Right lung (tissue), 5 donors: Measurements from ENCODE around the gene F7. TPM values are rescaled to one million over a fixed set of nuclear protein-coding genes. Genes with fewer than 3 reads are reported as not detected.
A peak's percentile ranks its signal among the peaks of the same experiment; 100 is the strongest.

ENCODE experiments used
- DNase-seq, 2 donors: peaks; one replicate each; pipeline ENCODE4 v3.0.0-alpha.2; 2013
- polyA plus RNA-seq, 5 donors: library from polyadenylated mRNA; unstranded; fragments of 120-200 nt; gene quantifications; one replicate each; pipeline versions ENCODE4 v1.2.1 to v1.2.3, GENCODE V29; 2013; ENCODE audit warnings: inconsistent platforms in 1 of 5, low replicate concordance in 1 of 5; ENCODE audit not compliant: insufficient read length in 5 of 5, insufficient read depth in 1 of 5

The F7 gene
- polyA plus RNA-seq, 5 donors, result 0.40 to 1.5 (median 0.89) TPM

DNA sequence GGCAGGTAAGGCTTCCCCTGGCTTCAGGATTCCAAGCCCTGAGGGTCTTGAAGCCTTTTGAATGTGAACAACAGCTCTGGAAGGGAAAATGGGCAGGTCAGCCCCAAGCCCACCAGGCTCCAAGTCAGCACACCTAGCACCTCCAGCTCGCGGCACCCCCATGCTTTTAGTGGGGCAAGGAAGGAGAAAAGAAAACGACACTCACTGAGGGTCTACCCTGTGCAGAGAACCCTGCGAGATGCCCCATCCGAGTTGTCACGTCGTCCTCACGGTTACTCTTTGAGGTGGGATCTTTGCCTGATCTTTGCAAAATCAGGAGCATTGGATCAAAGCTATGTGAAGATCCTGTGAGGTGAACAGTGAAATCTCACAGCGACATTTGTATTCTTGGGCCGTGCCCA, 11.3 kb downstream of the F7 start:
- no peak for DNase-seq

DNA sequence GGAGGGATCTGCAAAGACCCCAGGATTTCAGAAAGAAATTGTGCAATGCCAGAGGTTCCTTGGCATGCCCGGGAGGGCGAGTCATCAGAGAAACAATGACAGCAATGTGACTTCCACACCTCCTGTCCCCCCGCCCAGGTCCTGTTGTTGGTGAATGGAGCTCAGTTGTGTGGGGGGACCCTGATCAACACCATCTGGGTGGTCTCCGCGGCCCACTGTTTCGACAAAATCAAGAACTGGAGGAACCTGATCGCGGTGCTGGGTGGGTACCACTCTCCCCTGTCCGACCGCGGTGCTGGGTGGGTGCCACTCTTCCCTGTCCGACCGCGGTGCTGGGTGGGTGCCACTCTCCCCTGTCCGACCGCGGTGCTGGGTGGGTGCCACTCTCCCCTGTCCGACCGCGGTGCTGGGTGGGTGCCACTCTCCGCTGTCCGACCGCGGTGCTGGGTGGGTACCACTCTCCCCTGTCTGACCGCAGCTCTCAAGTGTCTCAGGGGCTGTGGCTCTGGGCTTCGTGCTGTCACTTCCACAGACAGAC, 11.8 kb downstream of the F7 start:
- no peak for DNase-seq

DNA sequence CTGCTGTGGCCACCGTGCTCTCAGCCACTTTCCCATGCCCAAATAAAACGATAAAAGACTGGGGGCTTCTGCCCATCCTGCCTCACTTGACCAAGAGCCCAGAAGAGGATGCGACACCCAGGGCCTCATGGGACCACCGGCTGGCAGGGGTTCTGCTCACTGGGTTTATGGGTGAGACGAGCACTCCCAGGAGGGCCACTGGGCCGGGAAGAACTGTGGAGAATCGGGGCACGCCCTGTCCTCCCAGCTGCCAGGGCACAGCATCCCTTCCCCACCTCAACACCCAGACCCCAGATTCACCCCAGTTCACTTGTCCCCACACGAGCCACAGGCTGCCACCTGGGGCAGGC, 12.3 kb downstream of the F7 start:
- DNase-seq, result no peak

DNA sequence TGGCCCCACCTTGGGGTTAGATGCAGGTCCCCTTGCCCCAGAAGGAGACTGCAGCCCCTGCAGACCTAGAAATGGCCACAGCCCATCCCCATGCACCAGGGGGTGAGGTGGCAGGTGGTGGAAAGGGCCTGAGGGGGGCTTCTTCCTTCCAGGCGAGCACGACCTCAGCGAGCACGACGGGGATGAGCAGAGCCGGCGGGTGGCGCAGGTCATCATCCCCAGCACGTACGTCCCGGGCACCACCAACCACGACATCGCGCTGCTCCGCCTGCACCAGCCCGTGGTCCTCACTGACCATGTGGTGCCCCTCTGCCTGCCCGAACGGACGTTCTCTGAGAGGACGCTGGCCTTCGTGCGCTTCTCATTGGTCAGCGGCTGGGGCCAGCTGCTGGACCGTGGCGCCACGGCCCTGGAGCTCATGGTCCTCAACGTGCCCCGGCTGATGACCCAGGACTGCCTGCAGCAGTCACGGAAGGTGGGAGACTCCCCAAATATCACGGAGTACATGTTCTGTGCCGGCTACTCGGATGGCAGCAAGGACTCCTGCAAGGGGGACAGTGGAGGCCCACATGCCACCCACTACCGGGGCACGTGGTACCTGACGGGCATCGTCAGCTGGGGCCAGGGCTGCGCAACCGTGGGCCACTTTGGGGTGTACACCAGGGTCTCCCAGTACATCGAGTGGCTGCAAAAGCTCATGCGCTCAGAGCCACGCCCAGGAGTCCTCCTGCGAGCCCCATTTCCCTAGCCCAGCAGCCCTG, 12.8 kb downstream of the F7 start:
- DNase-seq, result no peak

DNA sequence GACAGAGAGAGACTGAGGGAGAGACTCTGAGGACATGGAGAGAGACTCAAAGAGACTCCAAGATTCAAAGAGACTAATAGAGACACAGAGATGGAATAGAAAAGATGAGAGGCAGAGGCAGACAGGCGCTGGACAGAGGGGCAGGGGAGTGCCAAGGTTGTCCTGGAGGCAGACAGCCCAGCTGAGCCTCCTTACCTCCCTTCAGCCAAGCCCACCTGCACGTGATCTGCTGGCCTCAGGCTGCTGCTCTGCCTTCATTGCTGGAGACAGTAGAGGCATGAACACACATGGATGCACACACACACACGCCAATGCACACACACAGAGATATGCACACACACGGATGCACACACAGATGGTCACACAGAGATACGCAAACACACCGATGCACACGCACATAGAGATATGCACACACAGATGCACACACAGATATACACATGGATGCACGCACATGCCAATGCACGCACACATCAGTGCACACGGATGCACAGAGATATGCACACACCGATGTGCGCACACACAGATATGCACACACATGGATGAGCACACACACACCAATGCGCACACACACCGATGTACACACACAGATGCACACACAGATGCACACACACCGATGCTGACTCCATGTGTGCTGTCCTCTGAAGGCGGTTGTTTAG, 13.7 kb downstream of the F7 start:
- DNase-seq, result no peak

DNA sequence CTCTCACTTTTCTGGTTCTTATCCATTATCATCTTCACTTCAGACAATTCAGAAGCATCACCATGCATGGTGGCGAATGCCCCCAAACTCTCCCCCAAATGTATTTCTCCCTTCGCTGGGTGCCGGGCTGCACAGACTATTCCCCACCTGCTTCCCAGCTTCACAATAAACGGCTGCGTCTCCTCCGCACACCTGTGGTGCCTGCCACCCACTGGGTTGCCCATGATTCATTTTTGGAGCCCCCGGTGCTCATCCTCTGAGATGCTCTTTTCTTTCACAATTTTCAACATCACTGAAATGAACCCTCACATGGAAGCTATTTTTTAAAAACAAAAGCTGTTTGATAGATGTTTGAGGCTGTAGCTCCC, 14.2 kb downstream of the F7 start:
- DNase-seq, result no peak

DNA sequence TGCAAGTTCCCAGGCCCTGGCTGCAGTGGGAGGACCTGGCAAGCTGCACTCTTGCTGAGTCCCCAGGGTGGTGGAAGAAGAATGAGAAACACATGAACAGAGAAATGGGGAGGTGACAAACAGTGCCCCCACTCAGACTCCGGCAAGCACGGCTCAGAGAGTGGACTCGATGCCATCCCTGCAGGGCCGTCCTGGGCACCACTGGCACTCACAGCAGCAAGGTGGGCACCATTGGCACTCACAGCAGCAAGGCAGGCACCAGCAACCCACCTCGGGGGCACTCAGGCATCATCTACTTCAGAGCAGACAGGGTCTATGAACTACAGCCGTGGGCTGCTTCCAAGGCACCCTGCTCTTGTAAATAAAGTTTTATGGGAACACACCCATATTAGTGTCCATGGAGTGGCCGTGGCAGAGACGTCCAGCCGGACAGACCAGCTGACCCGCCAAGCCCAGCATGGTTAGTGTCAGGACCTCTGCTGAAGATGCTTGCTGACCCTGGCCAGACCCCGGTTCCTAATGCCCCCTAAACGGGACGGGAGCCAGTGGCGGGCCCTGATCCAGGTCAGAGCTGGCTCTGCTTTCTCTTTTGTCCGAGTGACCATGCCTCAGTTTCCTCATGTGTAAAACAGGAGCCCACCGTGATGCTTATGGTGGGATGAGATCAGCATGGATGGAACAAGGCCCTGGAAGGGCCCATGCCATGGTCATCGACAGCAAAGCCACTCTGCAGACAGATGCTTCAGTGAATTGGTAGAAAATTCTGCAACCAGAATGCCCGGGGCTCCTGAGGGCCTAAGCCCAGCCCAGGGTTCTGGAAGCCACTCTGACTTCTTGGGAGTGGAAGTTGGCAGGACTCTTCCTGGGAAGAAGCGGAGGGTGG, 14.9 kb downstream of the F7 start:
- DNase-seq, result no peak

DNA sequence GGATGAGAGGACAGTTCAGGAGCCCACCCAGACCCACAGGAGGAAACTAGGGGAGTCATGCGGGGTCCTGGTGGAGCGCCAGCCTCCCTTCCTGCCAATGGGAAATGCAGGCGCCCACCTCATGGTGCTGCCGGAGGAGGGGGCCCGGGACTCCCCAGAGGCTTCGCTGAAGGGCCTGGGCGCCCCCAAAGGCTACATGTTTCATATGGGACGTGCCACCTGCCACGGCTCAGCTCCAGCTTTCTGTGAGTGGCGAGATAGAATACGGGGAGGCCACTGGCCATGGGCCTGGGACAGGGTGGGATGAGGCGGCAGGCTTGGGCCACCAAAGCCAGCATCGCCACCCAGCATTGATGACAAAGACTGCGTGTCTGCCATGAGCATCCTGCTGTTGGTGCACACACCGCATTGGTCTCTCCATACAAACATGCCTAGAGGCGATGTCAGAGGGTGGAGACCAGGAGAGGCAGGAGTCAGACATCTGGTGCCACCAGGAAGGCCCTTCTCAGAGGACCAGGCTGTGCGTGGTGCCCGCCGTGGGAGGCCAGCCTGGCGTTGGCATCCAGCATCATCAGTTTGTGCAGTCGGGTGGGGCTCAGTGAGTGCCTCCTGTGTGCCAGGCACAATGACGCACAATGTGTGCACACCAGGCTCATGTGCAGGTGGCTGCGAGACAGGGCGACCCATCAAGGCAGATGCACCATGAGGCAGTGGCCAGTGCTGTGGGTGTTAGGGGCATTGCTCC, 15.8 kb downstream of the F7 start:
- no peak for DNase-seq

DNA sequence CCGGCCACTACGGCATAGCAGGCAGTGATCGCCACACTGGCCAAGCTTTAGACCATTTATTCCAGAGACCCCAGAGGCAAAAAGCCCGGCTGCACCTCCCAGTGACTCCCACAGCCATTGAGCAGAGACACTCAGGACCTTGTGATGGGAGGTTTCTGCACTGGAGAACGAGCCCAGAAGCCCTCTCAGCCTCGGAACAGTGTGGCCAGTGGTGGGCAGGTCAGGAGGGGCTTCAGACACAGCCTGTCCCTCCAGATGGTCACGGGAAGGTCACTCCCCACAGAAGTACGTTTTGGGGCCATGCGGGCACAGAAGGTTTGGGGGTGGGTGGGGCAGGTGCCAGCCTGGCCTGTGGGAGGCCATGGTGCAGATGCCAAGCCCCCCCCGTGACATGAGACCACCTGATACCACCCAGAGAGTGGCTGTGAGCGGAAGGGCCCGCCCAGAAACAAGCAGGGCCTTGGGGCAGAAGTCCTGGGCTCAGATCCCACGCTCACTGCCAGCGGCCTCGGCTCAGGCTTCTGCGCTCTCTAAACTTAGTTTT, 16.4 kb downstream of the F7 start:
- DNase-seq, result no peak

DNA sequence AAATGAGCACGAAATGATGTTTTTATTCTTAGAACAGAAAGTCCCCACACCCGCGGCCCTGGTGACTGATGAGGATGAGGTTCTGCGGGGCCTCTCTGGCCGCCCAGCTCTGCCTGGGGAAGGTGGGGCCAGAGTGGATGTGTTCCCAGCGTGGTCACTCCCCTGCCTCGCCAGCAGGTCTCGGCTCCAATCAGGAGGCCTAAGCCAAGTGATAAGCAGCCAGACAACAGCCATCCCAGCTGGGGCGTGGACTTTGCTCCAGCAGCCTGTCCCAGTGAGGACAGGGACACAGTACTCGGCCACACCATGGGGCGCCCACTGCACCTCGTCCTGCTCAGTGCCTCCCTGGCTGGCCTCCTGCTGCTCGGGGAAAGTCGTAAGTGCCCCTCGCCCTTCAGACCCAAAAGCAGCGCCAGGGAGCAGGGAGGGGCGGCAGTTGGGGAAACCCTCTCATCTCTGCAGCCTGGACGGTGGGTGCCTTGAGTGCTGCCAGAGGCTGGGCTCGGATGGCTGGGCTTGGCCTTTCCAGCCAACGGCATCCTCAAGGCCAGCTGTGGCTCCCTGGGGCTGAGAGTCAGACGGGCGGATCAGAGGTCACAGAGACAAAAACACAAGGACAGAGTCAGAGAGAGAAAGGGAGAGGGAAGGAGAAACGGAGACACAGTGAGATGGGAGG, 17.1 kb downstream of the F7 start, which contains the start of gene F10:
F10 (plus strand) TSS at position 250 of the 676 bp plus-strand sequence; CDS start at position 307, 57 bp downstream.
- DNase-seq, result peak; percentile 56 to 63

DNA sequence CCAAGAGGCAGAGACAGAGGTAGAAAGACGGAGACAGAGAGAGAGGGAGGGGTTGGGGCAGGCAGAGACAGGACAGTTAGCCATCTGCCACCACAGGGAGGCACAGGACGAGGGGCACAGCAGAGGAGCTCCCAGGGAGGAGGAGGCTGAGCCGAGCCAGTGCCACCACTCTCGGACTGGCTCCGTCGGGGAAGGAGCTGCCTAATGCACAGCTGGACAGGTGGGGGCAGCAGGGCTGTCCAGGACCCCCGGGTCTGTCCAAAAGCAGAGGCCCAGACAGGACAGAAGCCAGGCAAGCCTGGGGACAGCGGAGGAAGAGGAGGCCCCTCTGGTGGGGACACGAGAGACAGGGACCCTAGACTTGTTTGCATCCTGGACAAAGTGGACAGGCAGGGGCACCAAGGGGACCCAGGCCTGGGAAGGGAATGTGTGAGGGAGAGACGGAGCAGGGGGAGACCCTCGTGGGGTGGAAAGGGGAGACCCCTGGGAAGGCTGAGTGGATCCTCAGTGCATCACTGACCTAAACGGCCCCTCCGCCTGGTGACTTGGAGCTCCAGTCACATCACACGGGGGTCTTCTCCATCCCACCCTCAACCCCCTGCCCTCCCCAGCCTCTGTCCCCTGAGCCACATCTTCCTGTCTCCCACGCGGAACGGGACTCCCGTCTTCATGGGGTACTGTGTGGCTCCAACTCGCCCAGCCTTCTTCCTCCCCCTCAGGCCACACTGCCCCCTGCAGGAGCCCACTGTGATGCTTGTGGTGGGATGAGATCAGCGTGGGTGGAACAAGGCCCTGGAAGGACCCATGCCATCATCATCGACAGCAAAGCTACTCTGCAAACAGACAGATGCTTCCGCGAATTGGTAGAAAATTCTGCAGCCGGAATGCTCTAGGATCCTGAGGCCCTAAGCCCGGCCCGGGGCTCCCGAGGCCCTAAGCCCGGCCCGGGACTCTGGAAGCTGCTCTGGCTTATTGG, 17.9 kb downstream of the F7 start:
- DNase-seq, result no peak

DNA sequence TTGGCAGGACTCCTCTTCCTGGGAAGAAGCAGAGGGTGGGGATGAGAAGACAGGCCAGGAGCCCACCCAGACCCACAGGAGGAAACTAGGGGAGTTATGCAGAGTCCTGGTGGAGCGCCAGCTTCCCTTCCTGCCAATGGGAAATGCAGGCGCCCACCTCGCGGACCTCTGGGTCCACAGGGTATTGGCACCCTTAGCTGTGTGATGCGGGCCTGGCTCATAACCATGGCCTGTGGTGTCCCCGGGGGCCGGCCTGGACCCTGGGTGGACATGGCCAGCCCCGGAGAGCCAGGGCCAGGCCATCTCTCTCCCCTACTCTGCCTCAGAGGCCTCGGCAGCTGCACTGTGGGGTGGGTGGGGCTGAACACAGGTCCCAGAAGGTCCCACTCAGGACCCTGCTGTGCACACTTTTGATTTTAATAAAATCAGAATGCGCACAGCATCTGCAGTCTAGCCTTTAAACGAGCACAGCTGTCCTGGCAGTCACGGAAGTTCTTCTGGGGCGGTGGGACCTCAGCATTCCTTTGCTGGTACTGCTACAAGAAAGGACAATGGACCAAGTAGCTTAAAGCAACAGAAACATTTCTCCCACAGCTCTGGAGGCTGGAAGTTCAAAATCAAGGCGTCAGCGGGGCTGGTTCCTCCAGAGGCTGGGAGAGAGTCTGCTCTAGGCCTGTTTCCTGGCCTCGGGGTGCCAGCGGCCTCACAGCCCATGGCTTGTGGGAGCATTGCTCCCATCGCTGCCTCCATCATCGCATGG, 18.8 kb downstream of the F7 start:
- no peak for DNase-seq

DNA sequence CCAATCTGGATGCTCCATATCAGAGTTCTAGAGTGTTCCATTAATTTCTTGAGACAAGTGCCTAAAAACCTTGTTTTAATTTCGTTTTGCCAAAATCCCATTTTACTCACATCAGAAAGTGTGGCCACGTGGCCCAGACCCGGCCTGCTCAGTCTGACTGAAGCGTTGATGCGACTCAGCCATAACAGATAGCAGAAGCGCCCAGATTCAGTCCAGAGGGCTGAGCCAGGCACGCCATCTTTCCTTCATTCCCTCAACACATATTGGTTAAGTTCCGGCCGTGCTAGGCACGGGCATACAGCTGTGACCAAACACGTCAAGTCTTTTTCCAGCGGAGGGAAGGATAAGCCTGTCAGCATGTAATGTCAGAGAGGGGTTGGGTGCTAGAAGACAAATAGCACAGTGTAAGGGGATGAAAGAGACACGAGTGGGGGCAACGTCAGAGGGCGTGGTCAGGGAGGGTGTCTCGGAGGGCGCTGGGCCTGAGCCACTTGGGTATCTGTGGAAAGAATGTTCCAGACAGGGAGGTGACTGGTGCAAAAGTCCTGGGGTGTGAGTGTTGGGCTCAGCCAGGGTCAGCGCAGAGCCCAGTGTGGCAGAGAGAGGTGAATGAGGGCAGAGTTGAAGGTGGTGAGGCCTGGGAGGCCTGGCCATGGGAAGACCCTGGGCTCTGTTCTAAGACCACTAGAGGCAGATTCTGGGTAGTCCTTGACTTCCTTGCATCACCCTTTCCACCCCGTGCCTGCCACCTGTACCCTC, 20.1 kb downstream of the F7 start:
- DNase-seq, result no peak

DNA sequence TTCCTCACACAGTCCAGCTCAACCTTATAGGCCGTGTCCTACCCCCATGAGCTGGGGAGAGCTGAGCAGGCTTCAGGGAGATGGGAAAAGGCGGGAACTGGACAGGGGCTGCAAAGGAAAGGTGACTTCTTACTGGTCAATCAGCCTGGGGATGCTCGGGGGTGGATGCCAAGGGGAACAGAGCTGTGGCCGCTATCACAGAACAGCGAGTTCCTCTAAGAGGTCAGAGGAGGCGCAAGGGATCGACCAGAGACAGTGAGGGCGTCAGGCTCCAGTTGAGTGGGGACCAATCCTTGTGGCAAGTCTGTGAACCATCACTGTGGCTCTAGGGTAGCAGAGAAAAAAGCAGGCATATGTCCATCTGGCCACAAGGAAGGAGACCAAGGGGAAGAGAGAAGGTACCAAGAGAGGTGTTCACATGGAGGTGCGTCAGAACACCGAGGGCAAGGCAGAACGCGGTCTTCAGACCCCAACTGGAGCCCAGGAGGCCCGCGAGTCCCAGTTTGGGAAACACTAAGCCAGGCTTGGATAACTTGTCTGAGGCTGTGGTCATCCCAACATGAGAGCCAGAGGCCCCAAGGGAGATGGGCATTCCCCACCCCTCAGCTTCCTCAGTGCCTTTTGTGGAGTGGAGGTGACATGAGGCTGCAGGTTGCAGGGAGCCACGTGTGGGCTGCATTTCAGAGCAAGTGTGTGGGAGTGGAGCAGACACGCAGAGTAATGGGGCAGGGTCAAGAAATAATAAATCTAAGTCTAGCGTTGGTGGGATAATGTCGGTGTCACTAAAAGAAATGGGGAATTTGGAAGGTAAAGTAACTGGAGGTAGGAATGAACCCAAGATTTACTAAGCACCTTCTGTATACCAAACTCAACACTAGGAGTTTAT, 20.9 kb downstream of the F7 start:
- no peak for DNase-seq

DNA sequence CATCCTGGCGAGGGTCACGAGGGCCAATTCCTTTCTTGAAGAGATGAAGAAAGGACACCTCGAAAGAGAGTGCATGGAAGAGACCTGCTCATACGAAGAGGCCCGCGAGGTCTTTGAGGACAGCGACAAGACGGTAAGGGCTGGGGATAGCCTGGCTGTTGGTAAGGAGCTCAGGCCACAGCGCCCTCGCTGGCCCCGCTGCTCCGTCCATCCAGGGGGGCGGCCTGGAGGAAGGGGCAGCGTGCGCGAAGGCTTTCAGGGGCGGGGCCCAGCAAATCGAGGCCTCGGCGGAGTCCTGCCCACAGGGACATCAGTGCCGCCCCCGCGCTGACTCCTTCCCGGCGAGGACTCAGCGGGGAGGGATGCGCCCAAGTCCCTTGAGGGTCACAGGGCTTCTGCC, 23.9 kb downstream of the F7 start:
- no peak for DNase-seq

DNA sequence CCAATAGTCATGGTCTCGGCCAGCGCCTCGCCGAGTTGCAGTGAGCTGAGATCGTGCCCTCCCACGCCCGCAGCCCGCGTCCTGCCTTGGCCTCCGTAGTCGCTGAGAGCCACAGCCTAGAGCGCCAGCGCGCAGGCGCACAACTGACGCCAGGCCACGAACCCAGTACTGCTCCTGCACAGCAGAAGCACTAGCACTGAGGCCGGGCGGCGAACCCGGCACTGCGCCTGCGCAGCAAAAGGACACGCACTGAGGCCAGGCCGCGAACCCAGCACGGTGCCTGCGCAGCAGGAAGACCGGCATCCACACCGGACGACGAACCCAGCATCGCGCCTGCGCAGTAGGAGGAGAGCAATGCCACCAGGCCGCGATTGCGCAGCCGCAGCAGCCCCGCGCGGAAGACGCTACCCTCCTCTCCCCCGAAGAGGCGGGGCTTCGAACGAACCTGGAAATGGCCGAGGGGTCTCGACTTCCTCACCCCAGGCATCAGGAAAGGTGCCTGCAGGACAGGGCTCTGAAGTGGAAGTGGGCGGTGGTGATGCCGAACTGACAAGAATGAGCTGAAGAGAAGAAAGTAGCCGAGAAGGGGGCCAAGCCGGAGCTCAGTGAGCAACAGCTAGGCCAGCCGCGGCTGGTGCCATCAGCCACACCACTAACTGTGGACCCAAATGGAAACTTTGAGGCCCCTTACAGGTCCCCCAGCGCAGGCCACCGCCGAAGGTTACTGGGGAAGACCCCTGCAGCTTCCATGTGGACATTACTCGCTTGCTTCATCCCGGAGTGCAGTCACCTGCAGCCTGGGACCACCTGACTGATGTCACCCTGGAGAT, 24.5 kb downstream of the F7 start:
- DNase-seq, result no peak
